NCI-H345 treated with DMSO at 0.1 percent for 48 hours (cell line): ENCODE data around the gene CXCL13.
"Not testable (repeated sequence)": the region's sequence is repeated elsewhere in the genome, so short reads cannot be mapped to it uniquely, and the experiment has no call there.

Source experiments
- DNase-seq: peaks from one replicate; lab custom pipeline; 2025; ENCODE audit not compliant: unreplicated experiment; lab: John Stamatoyannopoulos, UW

Gene CXCL13

GRCh38 chr4:77605210-77605902 lies at the start of gene CXCL13:
CXCL13 (plus strand) TSS chr4:77605820; CDS start chr4:77605866, 46 bp downstream.
- peak; percentile 2 for DNase-seq

GRCh38 chr4:77560170-77560569 lies 45.5 kb upstream of the CXCL13 start:
- DNase-seq: no peak

GRCh38 chr4:77561720-77562119 lies 43.9 kb upstream of the CXCL13 start:
- DNase-seq: not testable (repeated sequence)

GRCh38 chr4:77564231-77564630 lies 41.4 kb upstream of the CXCL13 start:
- DNase-seq: no peak

GRCh38 chr4:77566148-77566547 lies 39.5 kb upstream of the CXCL13 start:
- no peak for DNase-seq

GRCh38 chr4:77567549-77567948 lies 38.1 kb upstream of the CXCL13 start:
- no peak for DNase-seq

GRCh38 chr4:77570508-77571214 lies 35.0 kb upstream of the CXCL13 start:
- DNase-seq: not testable (repeated sequence)

- DNase-seq: no peak
Observed at GRCh38 chr4:77576351-77576750, 29.3 kb upstream of the CXCL13 start.

GRCh38 chr4:77578145-77578544 lies 27.5 kb upstream of the CXCL13 start:
- DNase-seq: no peak

GRCh38 chr4:77579406-77580076 lies 26.1 kb upstream of the CXCL13 start:
- no peak for DNase-seq

- DNase-seq: no peak
Observed at GRCh38 chr4:77581724-77582123, 23.9 kb upstream of the CXCL13 start.

- DNase-seq: no peak
Observed at GRCh38 chr4:77582156-77582555, 23.5 kb upstream of the CXCL13 start.

GRCh38 chr4:77582711-77583110 lies 22.9 kb upstream of the CXCL13 start:
- no peak for DNase-seq

GRCh38 chr4:77586951-77587383 lies 18.7 kb upstream of the CXCL13 start:
- DNase-seq: no peak

- DNase-seq: no peak
Observed at GRCh38 chr4:77590482-77590881, 15.1 kb upstream of the CXCL13 start.

GRCh38 chr4:77591532-77591931 lies 14.1 kb upstream of the CXCL13 start:
- no peak for DNase-seq

- no peak for DNase-seq
Observed at GRCh38 chr4:77593101-77593500, 12.5 kb upstream of the CXCL13 start.

GRCh38 chr4:77593993-77594392 lies 11.6 kb upstream of the CXCL13 start:
- no peak for DNase-seq

GRCh38 chr4:77595364-77595973 lies 10.2 kb upstream of the CXCL13 start:
- DNase-seq: no peak

- no peak for DNase-seq
Observed at GRCh38 chr4:77599378-77599777, 6.2 kb upstream of the CXCL13 start.
